WI38 (cell line): ENCODE data around the gene KCND3.

Source experiments
- H3K4me3 ChIP-seq: 2 replicates; pipeline ENCODE4 v1.5.1; 2011; ENCODE audit warnings: low read depth, mild to moderate bottlenecking, control low read depth, low read length
- TF ChIP-seq, protein P1 (sequence below): IDR thresholded peaks from 2 replicates; pipeline ENCODE4 v1.5.1; 2012; ENCODE audit warnings: low read depth, mild to moderate bottlenecking, control low read depth, low read length

KCND3 gene

DNA sequence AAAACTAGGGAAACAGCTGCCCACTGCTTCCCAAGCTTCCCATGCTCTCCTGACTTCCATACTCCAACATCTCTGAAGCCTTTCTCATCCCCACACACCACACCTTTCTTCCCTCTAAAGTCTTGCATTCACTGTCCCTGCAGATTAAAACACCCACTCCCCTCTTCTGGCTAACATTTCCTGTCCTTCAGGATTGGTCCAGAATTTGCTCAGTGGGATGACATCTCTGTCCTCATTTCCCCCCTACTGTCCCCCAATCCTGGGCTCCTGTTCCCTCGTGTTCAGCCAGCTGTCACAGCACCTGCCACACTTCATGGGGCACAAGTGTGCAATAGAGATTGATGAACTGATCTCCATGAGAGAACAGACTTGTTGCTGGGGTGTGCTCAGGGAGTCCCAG, 82.7 kb downstream of the KCND3 start:
- no peak overlapping the region for H3K4me3 ChIP-seq
- TF ChIP-seq, protein P1, sequence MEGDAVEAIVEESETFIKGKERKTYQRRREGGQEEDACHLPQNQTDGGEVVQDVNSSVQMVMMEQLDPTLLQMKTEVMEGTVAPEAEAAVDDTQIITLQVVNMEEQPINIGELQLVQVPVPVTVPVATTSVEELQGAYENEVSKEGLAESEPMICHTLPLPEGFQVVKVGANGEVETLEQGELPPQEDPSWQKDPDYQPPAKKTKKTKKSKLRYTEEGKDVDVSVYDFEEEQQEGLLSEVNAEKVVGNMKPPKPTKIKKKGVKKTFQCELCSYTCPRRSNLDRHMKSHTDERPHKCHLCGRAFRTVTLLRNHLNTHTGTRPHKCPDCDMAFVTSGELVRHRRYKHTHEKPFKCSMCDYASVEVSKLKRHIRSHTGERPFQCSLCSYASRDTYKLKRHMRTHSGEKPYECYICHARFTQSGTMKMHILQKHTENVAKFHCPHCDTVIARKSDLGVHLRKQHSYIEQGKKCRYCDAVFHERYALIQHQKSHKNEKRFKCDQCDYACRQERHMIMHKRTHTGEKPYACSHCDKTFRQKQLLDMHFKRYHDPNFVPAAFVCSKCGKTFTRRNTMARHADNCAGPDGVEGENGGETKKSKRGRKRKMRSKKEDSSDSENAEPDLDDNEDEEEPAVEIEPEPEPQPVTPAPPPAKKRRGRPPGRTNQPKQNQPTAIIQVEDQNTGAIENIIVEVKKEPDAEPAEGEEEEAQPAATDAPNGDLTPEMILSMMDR, result no peak

DNA sequence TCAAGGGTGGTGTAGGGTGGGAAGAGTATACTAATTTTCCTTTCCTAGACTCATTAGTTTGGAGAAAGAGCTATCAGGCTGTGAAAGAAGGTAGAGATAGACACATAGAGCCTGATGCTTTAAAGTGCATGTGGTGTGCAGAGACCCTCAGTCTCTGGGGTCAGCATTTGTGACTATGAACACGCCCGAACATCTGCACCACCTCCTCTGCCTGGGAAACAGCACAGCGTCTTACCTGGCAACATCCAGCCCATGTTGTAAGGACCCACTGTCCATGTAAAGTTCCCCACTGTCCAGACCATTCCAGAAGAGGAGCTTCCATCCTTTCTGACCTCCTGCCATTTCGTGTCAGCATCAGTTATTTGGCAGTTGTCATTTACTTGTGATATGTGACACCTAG, 83.4 kb downstream of the KCND3 start:
- TF ChIP-seq, protein P1, result no peak
- no peak overlapping the region for H3K4me3 ChIP-seq

DNA sequence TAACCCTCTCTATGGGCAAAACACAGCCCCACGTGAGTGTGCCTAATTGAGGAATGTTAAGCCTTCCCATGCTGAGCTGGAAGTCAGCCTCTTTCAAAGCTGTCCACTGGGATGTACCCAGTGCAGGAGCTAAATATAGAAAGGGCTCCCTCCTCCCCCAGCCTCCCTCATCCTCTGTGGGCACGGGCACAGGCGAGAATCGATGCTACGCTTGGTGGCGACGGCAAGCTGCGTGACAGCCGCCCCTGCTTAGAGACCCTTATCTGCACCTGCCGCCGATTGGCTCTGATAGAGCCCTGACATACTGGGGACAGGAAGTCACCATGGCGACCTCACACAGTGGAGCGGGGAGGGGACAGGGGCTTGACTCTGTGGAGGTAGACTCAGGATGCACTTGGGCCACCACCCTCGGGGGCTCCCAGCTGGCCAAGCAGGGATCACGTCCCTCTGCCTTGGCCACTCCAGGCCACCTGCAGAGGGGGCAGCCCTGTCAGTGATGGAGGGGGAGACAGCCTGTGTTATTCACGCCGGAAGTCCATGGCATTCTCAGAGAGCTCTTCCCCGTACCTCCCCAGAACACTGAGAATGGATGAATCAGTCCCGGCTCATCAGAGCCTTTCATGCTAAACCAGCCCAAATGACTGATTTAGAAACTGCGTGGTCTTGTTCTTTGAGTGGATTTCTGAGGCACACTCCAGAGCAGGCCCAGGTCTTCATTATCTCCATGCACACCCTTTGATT, 84.8 kb downstream of the KCND3 start:
- TF ChIP-seq, protein P1, result no peak
- H3K4me3 ChIP-seq, result no peak overlapping the region

DNA sequence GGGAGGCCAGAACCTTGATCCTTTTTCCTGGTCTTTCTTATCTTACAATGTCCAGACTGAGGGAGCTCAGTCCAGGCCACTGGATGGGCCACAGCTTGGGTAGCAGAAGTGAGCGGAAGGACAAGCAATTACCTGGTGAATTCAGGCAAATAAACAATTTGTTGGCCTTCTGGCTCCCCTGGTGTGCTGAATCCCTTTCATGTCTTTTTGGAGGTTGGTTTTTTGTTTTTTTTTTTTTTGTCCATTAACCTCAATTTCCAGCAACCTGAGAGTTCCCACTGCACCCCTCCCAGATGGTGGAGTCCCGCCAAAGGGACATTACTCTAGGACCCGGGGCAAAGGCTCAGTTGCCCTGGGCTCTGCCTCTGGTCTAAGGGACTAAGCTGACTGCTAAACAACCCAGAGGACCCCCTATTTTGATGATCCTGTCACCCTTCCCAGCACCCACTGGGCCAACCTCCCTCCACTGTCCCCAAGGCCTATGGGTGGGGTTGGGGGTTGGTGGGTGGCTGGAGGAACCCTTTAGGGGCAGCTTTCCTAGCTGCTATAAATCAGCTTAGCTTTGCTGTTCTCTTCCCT, 85.5 kb downstream of the KCND3 start:
- TF ChIP-seq, protein P1, result no peak

DNA sequence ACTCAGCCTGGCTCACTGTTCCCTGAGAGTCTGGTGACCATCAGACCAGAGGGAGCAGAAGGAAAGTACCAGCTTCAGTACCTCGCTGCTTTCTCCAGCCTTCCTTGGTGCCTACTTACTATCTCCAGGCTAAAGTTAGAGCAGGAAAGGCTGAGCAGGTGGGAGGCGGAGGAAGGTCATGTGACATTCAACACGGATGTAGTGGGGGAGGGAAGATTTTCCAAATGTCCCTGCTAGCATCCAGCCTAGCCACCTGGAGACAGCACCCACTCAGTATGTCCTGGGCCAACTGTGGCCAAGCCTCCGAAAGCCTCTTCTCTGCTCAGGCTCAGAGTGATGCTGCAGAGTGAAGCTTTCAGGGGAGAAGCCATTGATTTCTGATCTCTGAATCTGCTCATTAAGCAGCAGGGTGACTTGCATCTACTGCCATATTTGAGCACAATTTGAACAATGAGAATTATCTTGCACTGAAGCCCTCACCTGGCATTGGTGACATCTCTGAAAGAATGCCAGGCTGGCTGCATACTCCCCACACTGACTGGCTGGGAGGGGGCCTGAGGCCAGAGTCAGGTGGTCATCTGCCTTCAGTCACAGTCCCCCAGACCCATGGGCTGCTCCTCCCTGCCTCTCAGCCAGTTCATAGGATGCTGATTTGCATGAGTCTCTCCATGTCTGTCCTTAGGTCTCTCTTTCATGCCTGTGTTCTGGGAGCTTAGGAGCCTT, 86.2 kb downstream of the KCND3 start:
- TF ChIP-seq, protein P1, result no peak
- no peak overlapping the region for H3K4me3 ChIP-seq

More for the DNA sequence above, 85.5 kb downstream of the KCND3 start:
- H3K4me3 ChIP-seq, result no peak overlapping the region

DNA sequence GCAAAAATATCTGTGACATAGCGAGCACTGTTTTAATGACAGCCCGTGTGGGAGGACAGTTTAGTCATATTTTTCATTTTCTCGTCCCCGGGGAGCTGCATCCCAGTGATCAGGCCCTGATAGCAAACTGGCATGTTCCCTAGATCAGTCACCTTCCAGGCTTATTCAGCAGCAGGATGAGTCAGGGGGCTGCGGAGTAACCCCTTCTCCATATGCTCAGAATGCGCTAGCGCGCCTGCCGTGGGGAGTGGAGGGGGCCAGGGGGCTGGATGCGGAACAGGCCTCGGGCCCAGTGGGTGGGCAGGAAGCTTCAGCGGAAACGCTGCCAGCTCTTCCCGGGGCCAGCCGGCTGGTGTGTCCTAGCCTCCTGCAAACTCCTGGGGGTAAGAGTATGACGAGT, 94.0 kb downstream of the KCND3 start:
- TF ChIP-seq, protein P1, result no peak
- no peak overlapping the region for H3K4me3 ChIP-seq

DNA sequence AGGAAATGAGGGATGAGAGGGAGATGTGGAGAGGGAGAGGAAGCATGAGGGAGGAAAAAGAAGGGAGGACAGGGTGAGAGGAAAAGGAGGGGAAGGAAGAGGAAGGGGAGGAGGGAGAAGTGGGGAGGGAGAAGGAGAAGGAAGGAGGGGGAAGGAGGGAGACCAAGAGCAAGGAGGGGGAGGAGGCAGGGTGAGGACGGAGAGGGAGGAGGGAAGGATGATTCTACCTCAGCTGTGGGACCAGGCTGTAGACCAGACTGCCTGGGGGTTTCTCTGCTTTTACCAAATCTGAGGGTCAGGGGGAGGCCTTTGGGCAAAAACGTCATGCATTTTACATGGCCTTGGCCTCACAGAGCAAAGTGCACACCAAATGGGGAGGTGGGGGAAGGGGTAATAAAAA, 94.5 kb downstream of the KCND3 start:
- no peak overlapping the region for H3K4me3 ChIP-seq
- TF ChIP-seq, protein P1, result no peak
